ENCODE data around the gene VIT. TPM values are rescaled to one million over a fixed set of nuclear protein-coding genes. Genes with fewer than 3 reads are reported as not detected.

The VIT gene, protein sequence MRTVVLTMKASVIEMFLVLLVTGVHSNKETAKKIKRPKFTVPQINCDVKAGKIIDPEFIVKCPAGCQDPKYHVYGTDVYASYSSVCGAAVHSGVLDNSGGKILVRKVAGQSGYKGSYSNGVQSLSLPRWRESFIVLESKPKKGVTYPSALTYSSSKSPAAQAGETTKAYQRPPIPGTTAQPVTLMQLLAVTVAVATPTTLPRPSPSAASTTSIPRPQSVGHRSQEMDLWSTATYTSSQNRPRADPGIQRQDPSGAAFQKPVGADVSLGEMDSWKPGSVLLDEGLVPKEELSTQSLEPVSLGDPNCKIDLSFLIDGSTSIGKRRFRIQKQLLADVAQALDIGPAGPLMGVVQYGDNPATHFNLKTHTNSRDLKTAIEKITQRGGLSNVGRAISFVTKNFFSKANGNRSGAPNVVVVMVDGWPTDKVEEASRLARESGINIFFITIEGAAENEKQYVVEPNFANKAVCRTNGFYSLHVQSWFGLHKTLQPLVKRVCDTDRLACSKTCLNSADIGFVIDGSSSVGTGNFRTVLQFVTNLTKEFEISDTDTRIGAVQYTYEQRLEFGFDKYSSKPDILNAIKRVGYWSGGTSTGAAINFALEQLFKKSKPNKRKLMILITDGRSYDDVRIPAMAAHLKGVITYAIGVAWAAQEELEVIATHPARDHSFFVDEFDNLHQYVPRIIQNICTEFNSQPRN
- 1.2 and 3.4 TPM in 2 replicates for total RNA-seq

DNA sequence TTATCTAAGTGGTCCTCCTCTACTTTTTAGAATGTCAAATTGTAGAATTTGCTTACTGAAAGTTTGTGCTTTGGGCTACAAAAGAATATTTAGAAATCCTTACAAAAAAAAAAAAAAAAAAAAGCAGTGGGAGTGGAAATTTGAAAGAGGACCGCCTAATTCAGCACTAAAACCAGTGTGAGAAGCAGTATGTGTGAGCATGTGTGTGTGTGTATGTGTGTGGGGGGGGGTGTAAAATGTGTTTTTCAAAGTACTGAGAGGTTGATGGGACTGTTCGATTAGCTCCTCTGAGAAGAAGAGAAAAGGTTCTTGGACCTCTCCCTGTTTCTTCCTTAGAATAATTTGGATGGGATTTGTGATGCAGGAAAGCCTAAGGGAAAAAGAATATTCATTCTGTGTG lies at the start of gene VIT:
TSS of gene VIT (plus strand) at position 175 of the 400 bp plus-strand sequence. CDS start 19,664 bp downstream, outside the sequence.

Other genes starting within 250 kb of the VIT start
- 35.0 and 50.8 TPM in 2 replicates for gene FEZ2, start 98.5 kb upstream of the VIT start, total RNA-seq